Measurements from ENCODE around the gene OPA1. TPM values are rescaled to one million over a fixed set of nuclear protein-coding genes. Genes with fewer than 3 reads are reported as not detected.

OPA1 gene
- total and polyA plus RNA-seq, 2 experiments from 2014 or later, result 24.9 to 89.9 TPM

DNA sequence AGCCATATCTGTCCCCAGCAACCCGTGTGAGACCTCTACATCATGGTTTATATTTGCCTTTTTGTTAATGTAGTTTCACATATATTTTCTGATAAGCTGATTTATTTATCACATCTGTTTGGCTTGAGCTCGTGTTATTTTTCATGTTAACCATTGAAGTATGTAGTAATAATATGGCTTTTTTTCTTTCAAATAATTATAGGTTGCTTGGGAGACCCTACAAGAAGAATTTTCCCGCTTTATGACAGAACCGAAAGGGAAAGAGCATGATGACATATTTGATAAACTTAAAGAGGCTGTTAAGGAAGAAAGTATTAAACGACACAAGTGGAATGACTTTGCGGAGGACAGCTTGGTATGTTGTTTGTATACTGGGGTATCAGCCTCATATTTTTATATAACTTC lies 63.9 kb downstream of the OPA1 start (continued):
- TF ChIP-seq, protein P1, sequence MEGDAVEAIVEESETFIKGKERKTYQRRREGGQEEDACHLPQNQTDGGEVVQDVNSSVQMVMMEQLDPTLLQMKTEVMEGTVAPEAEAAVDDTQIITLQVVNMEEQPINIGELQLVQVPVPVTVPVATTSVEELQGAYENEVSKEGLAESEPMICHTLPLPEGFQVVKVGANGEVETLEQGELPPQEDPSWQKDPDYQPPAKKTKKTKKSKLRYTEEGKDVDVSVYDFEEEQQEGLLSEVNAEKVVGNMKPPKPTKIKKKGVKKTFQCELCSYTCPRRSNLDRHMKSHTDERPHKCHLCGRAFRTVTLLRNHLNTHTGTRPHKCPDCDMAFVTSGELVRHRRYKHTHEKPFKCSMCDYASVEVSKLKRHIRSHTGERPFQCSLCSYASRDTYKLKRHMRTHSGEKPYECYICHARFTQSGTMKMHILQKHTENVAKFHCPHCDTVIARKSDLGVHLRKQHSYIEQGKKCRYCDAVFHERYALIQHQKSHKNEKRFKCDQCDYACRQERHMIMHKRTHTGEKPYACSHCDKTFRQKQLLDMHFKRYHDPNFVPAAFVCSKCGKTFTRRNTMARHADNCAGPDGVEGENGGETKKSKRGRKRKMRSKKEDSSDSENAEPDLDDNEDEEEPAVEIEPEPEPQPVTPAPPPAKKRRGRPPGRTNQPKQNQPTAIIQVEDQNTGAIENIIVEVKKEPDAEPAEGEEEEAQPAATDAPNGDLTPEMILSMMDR (conservative IDR thresholded peaks at IDR 0.05; ENCODE audit: low read depth in 2 of 2), result no peak
- TF ChIP-seq ZNF114 (CRISPR knock-in tag; IDR thresholded peaks at IDR 0.05), result no peak
- TF ChIP-seq ZNF331 (CRISPR knock-in tag; IDR thresholded peaks at IDR 0.05; ENCODE audit: low read depth), result no peak
- TF ChIP-seq, protein P2, sequence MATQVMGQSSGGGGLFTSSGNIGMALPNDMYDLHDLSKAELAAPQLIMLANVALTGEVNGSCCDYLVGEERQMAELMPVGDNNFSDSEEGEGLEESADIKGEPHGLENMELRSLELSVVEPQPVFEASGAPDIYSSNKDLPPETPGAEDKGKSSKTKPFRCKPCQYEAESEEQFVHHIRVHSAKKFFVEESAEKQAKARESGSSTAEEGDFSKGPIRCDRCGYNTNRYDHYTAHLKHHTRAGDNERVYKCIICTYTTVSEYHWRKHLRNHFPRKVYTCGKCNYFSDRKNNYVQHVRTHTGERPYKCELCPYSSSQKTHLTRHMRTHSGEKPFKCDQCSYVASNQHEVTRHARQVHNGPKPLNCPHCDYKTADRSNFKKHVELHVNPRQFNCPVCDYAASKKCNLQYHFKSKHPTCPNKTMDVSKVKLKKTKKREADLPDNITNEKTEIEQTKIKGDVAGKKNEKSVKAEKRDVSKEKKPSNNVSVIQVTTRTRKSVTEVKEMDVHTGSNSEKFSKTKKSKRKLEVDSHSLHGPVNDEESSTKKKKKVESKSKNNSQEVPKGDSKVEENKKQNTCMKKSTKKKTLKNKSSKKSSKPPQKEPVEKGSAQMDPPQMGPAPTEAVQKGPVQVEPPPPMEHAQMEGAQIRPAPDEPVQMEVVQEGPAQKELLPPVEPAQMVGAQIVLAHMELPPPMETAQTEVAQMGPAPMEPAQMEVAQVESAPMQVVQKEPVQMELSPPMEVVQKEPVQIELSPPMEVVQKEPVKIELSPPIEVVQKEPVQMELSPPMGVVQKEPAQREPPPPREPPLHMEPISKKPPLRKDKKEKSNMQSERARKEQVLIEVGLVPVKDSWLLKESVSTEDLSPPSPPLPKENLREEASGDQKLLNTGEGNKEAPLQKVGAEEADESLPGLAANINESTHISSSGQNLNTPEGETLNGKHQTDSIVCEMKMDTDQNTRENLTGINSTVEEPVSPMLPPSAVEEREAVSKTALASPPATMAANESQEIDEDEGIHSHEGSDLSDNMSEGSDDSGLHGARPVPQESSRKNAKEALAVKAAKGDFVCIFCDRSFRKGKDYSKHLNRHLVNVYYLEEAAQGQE (IDR thresholded peaks at IDR 0.05; ENCODE audit: unreplicated experiment), result no peak
- TF ChIP-seq, protein P3, sequence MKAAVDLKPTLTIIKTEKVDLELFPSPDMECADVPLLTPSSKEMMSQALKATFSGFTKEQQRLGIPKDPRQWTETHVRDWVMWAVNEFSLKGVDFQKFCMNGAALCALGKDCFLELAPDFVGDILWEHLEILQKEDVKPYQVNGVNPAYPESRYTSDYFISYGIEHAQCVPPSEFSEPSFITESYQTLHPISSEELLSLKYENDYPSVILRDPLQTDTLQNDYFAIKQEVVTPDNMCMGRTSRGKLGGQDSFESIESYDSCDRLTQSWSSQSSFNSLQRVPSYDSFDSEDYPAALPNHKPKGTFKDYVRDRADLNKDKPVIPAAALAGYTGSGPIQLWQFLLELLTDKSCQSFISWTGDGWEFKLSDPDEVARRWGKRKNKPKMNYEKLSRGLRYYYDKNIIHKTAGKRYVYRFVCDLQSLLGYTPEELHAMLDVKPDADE (IDR thresholded peaks at IDR 0.05), result no peak
- TF ChIP-seq CREB1 (CRISPR knock-in tag; IDR thresholded peaks at IDR 0.05; ENCODE audit: low read depth), result no peak
- no peak for TF ChIP-seq POLR2AphosphoS5 (IDR thresholded peaks at IDR 0.05; ENCODE audit: low read depth)
- no peak for TF ChIP-seq EZH2 (IDR thresholded peaks at IDR 0.05; ENCODE audit: low read depth, unreplicated experiment)

DNA sequence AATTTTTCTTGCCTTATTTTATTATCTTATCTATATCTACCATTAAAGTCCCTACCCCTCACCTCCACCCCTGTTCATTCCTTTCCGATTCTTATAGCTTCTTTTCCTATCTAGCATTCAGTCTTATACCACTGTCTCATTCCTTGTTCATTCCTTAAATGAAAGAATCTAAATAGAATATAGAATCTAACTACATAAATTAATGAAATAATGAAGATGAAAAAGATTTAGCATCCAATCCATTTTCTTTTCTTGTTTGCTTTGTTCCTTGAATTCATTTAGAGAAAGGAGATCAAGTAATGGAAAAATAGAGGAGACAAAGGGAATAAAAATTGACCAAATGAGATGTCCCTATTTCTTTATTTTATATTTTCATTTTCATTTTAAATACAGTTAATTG lies 67.2 kb downstream of the OPA1 start:
- Histone ChIP-seq H4K20me1 (replicated peaks; ENCODE audit: insufficient read depth) (no peaks in the 10 kb centered on the region), H3K9me2 (ENCODE audit: insufficient read depth) (no peaks in the 10 kb centered on the region), H3K79me2 (replicated peaks; ENCODE audit: insufficient read depth) (no peaks in the 10 kb centered on the region), H3K4me3 (no peak overlapping the region), H3K36me3 (ENCODE audit: insufficient read depth) (no peaks in the 10 kb centered on the region), H3K27me3 (ENCODE audit: insufficient read depth) (no peaks in the 10 kb centered on the region), H2AFZ (no peak overlapping the region), H3K4me1 (ENCODE audit: insufficient read depth) (peaks cover 28% of the 10 kb centered on the region), H3F3A (replicated peaks; ENCODE audit: low read depth) (no peaks in the 10 kb centered on the region), H3K27ac (ENCODE audit: low read depth) (no peak overlapping the region), H3K4me2 (no peak overlapping the region)
- ATAC-seq (no peak), DNase-seq (ENCODE audit: low spot score) (no peak)
- Mint-ChIP-seq H3K4me1 (peaks cover 47% of the 10 kb centered on the region), H3K36me3 (ENCODE audit: low read depth) (peaks cover 55% of the 10 kb centered on the region), H3K27me3 (ENCODE audit: insufficient read depth, low read depth, poor library complexity) (peaks cover 8% of the 10 kb centered on the region), H3K27ac (no peak overlapping the region), H3K9me3 (peaks cover 3% of the 10 kb centered on the region; the same call in 1 of the 3 replicates), H3K4me3 (no peak overlapping the region)
- no peak for TF ChIP-seq JUNB (IDR thresholded peaks at IDR 0.05; ENCODE audit: unreplicated experiment)
- TF ChIP-seq POLR2AphosphoS5 (IDR thresholded peaks at IDR 0.05; ENCODE audit: low read depth), result no peak
- TF ChIP-seq EZH2 (IDR thresholded peaks at IDR 0.05; ENCODE audit: low read depth, unreplicated experiment), result no peak
- no peak for TF ChIP-seq ZNF331 (CRISPR knock-in tag; IDR thresholded peaks at IDR 0.05; ENCODE audit: low read depth)
- TF ChIP-seq ZNF114 (CRISPR knock-in tag; IDR thresholded peaks at IDR 0.05), result no peak
- TF ChIP-seq CREB1 (CRISPR knock-in tag; IDR thresholded peaks at IDR 0.05; ENCODE audit: low read depth), result no peak
- TF ChIP-seq, protein P2 (IDR thresholded peaks at IDR 0.05; ENCODE audit: unreplicated experiment), result no peak
- TF ChIP-seq, protein P1 (conservative IDR thresholded peaks at IDR 0.05; ENCODE audit: low read depth in 2 of 2), result no peak

Measured in GM23338 (cell line).